SK-N-SH treated with all-trans-retinoic acid at 6 μM for 48 hours (cell line): ENCODE measurements around the gene ELP1.

Source experiments
- ATAC-seq: fragments of 200-7000 bp; cut with Tn5 transposase; 3 replicates; pipeline ENCODE4 v1.9.1; 2020; ENCODE audit warnings: mild to moderate bottlenecking, moderate library complexity
- ARNTL ChIP-seq: fragments of 450-650 bp; formaldehyde crosslinking; IDR thresholded peaks from 2 replicates; pipeline ENCODE4 v1.5.0; 2020; ENCODE audit warnings: low read depth, mild to moderate bottlenecking, moderate library complexity, borderline replicate concordance
- BACH2 ChIP-seq: fragments of 250-450 bp; sonication (Bioruptor Pico); IDR thresholded peaks from 2 replicates; pipeline ENCODE4 v1.9.0; 2021; ENCODE audit warnings: mild to moderate bottlenecking, borderline replicate concordance
- CREB5 ChIP-seq: fragments of 250-450 bp; sonication (Bioruptor Pico); IDR thresholded peaks from 2 replicates; pipeline ENCODE4 v1.5.1; 2020; ENCODE audit warnings: low read depth, mild to moderate bottlenecking, moderate library complexity
- CSDC2 ChIP-seq: fragments of 250-450 bp; sonication (Bioruptor Pico); IDR thresholded peaks from 2 replicates; pipeline ENCODE4 v1.5.0; 2020; ENCODE audit warnings: mild to moderate bottlenecking, moderate library complexity
- CSRNP3 ChIP-seq: fragments of 250-450 bp; sonication (Bioruptor Pico); IDR thresholded peaks from 2 replicates; pipeline ENCODE4 v1.5.1; 2021; ENCODE audit warnings: mild to moderate bottlenecking, moderate library complexity
- ESRRG ChIP-seq: fragments of 250-450 bp; sonication (Bioruptor Pico); IDR thresholded peaks from 2 replicates; pipeline ENCODE4 v1.6.1; 2021; ENCODE audit warnings: mild to moderate bottlenecking
- GLIS3 ChIP-seq: fragments of 250-450 bp; sonication (Bioruptor Pico); IDR thresholded peaks from 2 replicates; pipeline ENCODE4 v1.5.0; 2020; ENCODE audit warnings: mild to moderate bottlenecking, moderate library complexity
- ISL1 ChIP-seq: fragments of 250-450 bp; sonication (Bioruptor Pico); IDR thresholded peaks from 2 replicates; pipeline ENCODE4 v2.1.2; 2022; ENCODE audit warnings: mild to moderate bottlenecking, moderate library complexity
- OSR1 ChIP-seq: fragments of 250-450 bp; sonication (Bioruptor Pico); IDR thresholded peaks from 2 replicates; pipeline ENCODE4 v1.8.0; 2022; ENCODE audit warnings: moderate library complexity, mild to moderate bottlenecking, inconsistent platforms
- PATZ1 ChIP-seq: fragments of 250-450 bp; sonication (Bioruptor Pico); IDR thresholded peaks from 2 replicates; pipeline ENCODE4 v1.8.0; 2020; ENCODE audit warnings: mild to moderate bottlenecking, moderate library complexity, borderline replicate concordance
- POU6F1 ChIP-seq: fragments of 250-450 bp; sonication (Bioruptor Pico); IDR thresholded peaks from 2 replicates; pipeline ENCODE4 v1.8.0; 2021; ENCODE audit warnings: low read depth, mild to moderate bottlenecking, moderate library complexity, borderline replicate concordance
- PPARA ChIP-seq: fragments of 250-450 bp; sonication (Bioruptor Pico); IDR thresholded peaks from 2 replicates; pipeline ENCODE4 v1.5.0; 2020; ENCODE audit warnings: mild to moderate bottlenecking, borderline replicate concordance
- RARB ChIP-seq: fragments of 250-450 bp; sonication (Bioruptor Pico); IDR thresholded peaks from 2 replicates; pipeline ENCODE4 v1.8.0; 2021; ENCODE audit warnings: mild to moderate bottlenecking, moderate library complexity
- SNAI2 ChIP-seq: fragments of 250-450 bp; sonication (Bioruptor Pico); IDR thresholded peaks from 2 replicates; pipeline ENCODE4 v1.5.0; 2020; ENCODE audit warnings: mild to moderate bottlenecking, moderate library complexity
- TCF4 ChIP-seq: fragments of 250-450 bp; sonication (Bioruptor Pico); IDR thresholded peaks from 2 replicates; pipeline ENCODE4 v1.8.0; 2021; ENCODE audit warnings: mild to moderate bottlenecking, moderate library complexity, borderline replicate concordance
- TOX ChIP-seq: fragments of 250-450 bp; sonication (Bioruptor Pico); IDR thresholded peaks from 2 replicates; pipeline ENCODE4 v1.8.0; 2021; ENCODE audit warnings: mild to moderate bottlenecking, moderate library complexity, borderline replicate concordance
- TSHZ2 ChIP-seq: fragments of 250-450 bp; sonication (Bioruptor Pico); IDR thresholded peaks from 2 replicates; pipeline ENCODE4 v1.5.0; 2020; ENCODE audit warnings: mild to moderate bottlenecking, moderate library complexity
- ZC3H10 ChIP-seq: fragments of 250-450 bp; sonication (Bioruptor Pico); IDR thresholded peaks from 2 replicates; pipeline ENCODE4 v1.5.1; 2021; ENCODE audit warnings: mild to moderate bottlenecking, moderate library complexity
- ZFP3 ChIP-seq: fragments of 250-450 bp; sonication (Bioruptor Pico); IDR thresholded peaks from 2 replicates; pipeline ENCODE4 v1.5.0; 2020; ENCODE audit warnings: mild to moderate bottlenecking, moderate library complexity
- ZFP30 ChIP-seq: fragments of 450-650 bp; formaldehyde crosslinking; IDR thresholded peaks from 2 replicates; pipeline ENCODE4 v1.5.0; 2022; ENCODE audit warnings: mild to moderate bottlenecking, moderate library complexity
- ZNF565 ChIP-seq: fragments of 450-650 bp; formaldehyde crosslinking; conservative IDR thresholded peaks from 2 replicates; pipeline ENCODE4 v1.5.0; 2020; ENCODE audit warnings: low read depth, mild to moderate bottlenecking, moderate library complexity
- ZNF70 ChIP-seq: fragments of 450-650 bp; formaldehyde crosslinking; IDR thresholded peaks from 2 replicates; pipeline ENCODE4 v1.5.0; 2020; ENCODE audit warnings: mild to moderate bottlenecking, moderate library complexity
- ZNF8 ChIP-seq: fragments of 450-650 bp; formaldehyde crosslinking; IDR thresholded peaks from 2 replicates; pipeline ENCODE4 v1.5.0; 2020; ENCODE audit warnings: mild to moderate bottlenecking, moderate library complexity

ELP1 gene

GRCh38 chr9:108877524-108877923, 56.4 kb downstream of the ELP1 start:
- no peak for ATAC-seq
- TF ChIP-seq ZFP3 (CRISPR knock-in tag) (no peak), TCF4 (CRISPR knock-in tag) (no peak), ISL1 (CRISPR knock-in tag) (no peak), CSDC2 (no peak), ZC3H10 (CRISPR knock-in tag) (no peak), CREB5 (CRISPR knock-in tag) (no peak), ZNF8 (CRISPR knock-in tag) (no peak), SNAI2 (CRISPR knock-in tag) (no peak), TOX (CRISPR knock-in tag) (no peak), TSHZ2 (CRISPR knock-in tag) (no peak), CSRNP3 (CRISPR knock-in tag) (no peak), ZFP30 (CRISPR knock-in tag) (no peak), RARB (no peak), ZNF565 (CRISPR knock-in tag) (no peak), PPARA (CRISPR knock-in tag) (no peak), GLIS3 (CRISPR knock-in tag) (no peak), OSR1 (CRISPR knock-in tag) (no peak), PATZ1 (CRISPR knock-in tag) (no peak), POU6F1 (no peak), ZNF70 (CRISPR knock-in tag) (no peak)
- TF ChIP-seq, all 23 proteins: peak for 0

GRCh38 chr9:108876425-108876824, 57.5 kb downstream of the ELP1 start:
- no peak for TF ChIP-seq PATZ1 (CRISPR knock-in tag)
- no peak for TF ChIP-seq CREB5 (CRISPR knock-in tag)
- TF ChIP-seq ESRRG (CRISPR knock-in tag), result no peak
- TF ChIP-seq PPARA (CRISPR knock-in tag), result no peak
- no peak for TF ChIP-seq CSDC2
- TF ChIP-seq ISL1 (CRISPR knock-in tag), result no peak
- no peak for TF ChIP-seq CSRNP3 (CRISPR knock-in tag)
- no peak for TF ChIP-seq ZNF565 (CRISPR knock-in tag)
- TF ChIP-seq BACH2, result no peak
- no peak for TF ChIP-seq ARNTL
- no peak for TF ChIP-seq ZFP3 (CRISPR knock-in tag)
- ATAC-seq, result no peak
